K562 (cell line): Measurements from ENCODE around the gene TSTD1. TPM values are rescaled to one million over a fixed set of nuclear protein-coding genes. Genes with fewer than 3 reads are reported as not detected.
A peak's percentile ranks its signal among the peaks of the same experiment; 100 is the strongest.

Source experiments
- ATAC-seq: fragments of 200-7000 bp; cut with Tn5 transposase; 3 replicates; pipeline ENCODE4 v1.9.1; 2020; ENCODE audit warnings: moderate library complexity
- BruUV-seq: library from RNA; stranded (reverse); fragments of 400-500 nt; replicated peaks from 2 replicates; lab custom pipeline; 2021; lab: Mats Ljungman, UMichigan
- CTCF ChIA-PET: fragments of 300-600 bp; formaldehyde crosslinking; extraction: SDS; loops from one replicate; lab custom pipeline; 2021; ENCODE audit warnings: low intra/inter-chr PET ratio; lab: Yijun Ruan, JAX
- POLR2A ChIA-PET: fragments of 300-600, 350-650 bp; sonication (Branson Sonifier 250); formaldehyde crosslinking; extraction: SDS; loops from one replicate; lab custom pipeline; 2021; ENCODE audit warnings: antibody characterized with exemption, inconsistent platforms; lab: Yijun Ruan, JAX
- DNase-seq, 4 experiments: peaks; one replicate each; pipeline versions ENCODE4 v3.0.0 to v3.0.0-alpha.2; 2011 to 2018; ENCODE audit warnings: low spot score in 3 of 4, mixed read lengths in 3 of 4; ENCODE audit errors: extremely low read depth in 1 of 4
- FAIRE-seq: peaks from 2 replicates; lab custom pipeline; 2011; peaks lifted over from hg19 to GRCh38; lab: Jason Lieb, UNC
- H2AFZ ChIP-seq: 2 replicates; pipeline ENCODE4 v1.6.0; 2011; ENCODE audit warnings: low read depth, low read length, control low read depth, inconsistent platforms
- H3K27ac ChIP-seq: fragments of 200-600 bp; 3 replicates; pipeline ENCODE4 v1.8.0; 2011; ENCODE audit warnings: low read depth, mild to moderate bottlenecking, control low read depth, inconsistent platforms, low read length, moderate library complexity, mixed read lengths; ENCODE audit errors: extremely low read depth
- H3K27me3 ChIP-seq, 2 experiments: fragments of 300-600 bp in 1 of 2; 2 replicates in 1 of 2; 3 replicates in 1 of 2; pipeline versions ENCODE4 v1.6.0 to v1.8.0; 2011; ENCODE audit warnings: inconsistent platforms in 2 of 2, low read length in 2 of 2, mild to moderate bottlenecking in 1 of 2, mixed read lengths in 1 of 2, moderate library complexity in 1 of 2; ENCODE audit not compliant: control insufficient read depth in 2 of 2, insufficient read depth in 2 of 2
- H3K36me3 ChIP-seq: fragments of 300-600 bp; 3 replicates; pipeline ENCODE4 v1.8.0; 2011; ENCODE audit warnings: mild to moderate bottlenecking, low read length, inconsistent platforms; ENCODE audit not compliant: control insufficient read depth, insufficient read depth
- H3K4me1 ChIP-seq, 2 experiments: fragments of 200-600 bp in 1 of 2; replicated peaks in 1 of 2; 2 replicates in 1 of 2; 3 replicates in 1 of 2; pipeline versions ENCODE4 v1.5.1 to v1.8.0; 2011; ENCODE audit warnings: inconsistent platforms in 2 of 2, low read length in 2 of 2, mild to moderate bottlenecking in 1 of 2, mixed read lengths in 1 of 2, moderate library complexity in 1 of 2; ENCODE audit not compliant: control insufficient read depth in 2 of 2, insufficient read depth in 2 of 2
- H3K4me2 ChIP-seq: 2 replicates; pipeline ENCODE4 v1.6.1; 2011; ENCODE audit warnings: low read length, control low read depth, inconsistent platforms, mixed read lengths; ENCODE audit not compliant: insufficient read depth
- H3K4me3 ChIP-seq: fragments of 200-600 bp; sonication (generic), shearing (Covaris generic); 2 replicates; pipeline ENCODE4 v1.5.1; 2016; ENCODE audit warnings: control low read depth, inconsistent platforms
- H3K79me2 ChIP-seq: fragments of 200-600 bp; 3 replicates; pipeline ENCODE4 v1.8.0; 2011; ENCODE audit warnings: low read length, inconsistent platforms; ENCODE audit not compliant: control insufficient read depth, insufficient read depth
- H3K9ac ChIP-seq, 2 experiments: 2 replicates each; pipeline versions ENCODE4 v1.6.0 to v1.6.1; 2011; ENCODE audit warnings: low read depth in 2 of 2, low read length in 2 of 2, control low read depth in 1 of 2, inconsistent platforms in 1 of 2, mild to moderate bottlenecking in 1 of 2, mixed read lengths in 1 of 2; ENCODE audit not compliant: insufficient read depth in 1 of 2
- H3K9me1 ChIP-seq: one replicate; pipeline ENCODE4 v1.6.0; 2011; ENCODE audit warnings: inconsistent platforms, mild to moderate bottlenecking, low read length, moderate library complexity; ENCODE audit not compliant: control insufficient read depth, insufficient read depth
- H3K9me3 ChIP-seq: replicated peaks from 2 replicates; pipeline ENCODE4 v1.5.1; 2011; ENCODE audit warnings: low read depth, low read length, inconsistent platforms; ENCODE audit not compliant: control insufficient read depth, insufficient read depth
- H4K20me1 ChIP-seq: replicated peaks from 2 replicates; pipeline ENCODE4 v1.6.1; 2011; ENCODE audit warnings: low read length, inconsistent platforms, mixed read lengths; ENCODE audit not compliant: control insufficient read depth, insufficient read depth
- CREB1 ChIP-seq, 2 experiments: sonication (generic) in 1 of 2; formaldehyde crosslinking in 1 of 2; IDR thresholded peaks; 2 replicates each; pipeline versions ENCODE4 v1.6.1 to v1.8.0; 2012 to 2022; ENCODE audit warnings: inconsistent platforms in 1 of 2, mild to moderate bottlenecking in 1 of 2, missing genetic modification reagents in 1 of 2, moderate library complexity in 1 of 2
- RAD21 ChIP-seq, 2 experiments: fragments of 250-450 bp in 1 of 2; fragments of 450-650 bp in 1 of 2; sonication (Bioruptor Pico) in 1 of 2; formaldehyde crosslinking in 1 of 2; IDR thresholded peaks in 1 of 2; conservative IDR thresholded peaks in 1 of 2; 2 replicates each; pipeline versions ENCODE4 v1.4.0 to v1.8.0; 2020 to 2022; ENCODE audit warnings: mild to moderate bottlenecking in 2 of 2, moderate library complexity in 1 of 2
- WGBS: fragments of 100-300 bp; shearing (Covaris generic); methylation state at CpG from one replicate; pipeline ENCODE4 v1.1.6; 2016; ENCODE audit warnings: low coverage, mixed read lengths; ENCODE audit not compliant: insufficient coverage; ENCODE audit errors: missing lambda C conversion rate; 5-methylcytosine and 5-hydroxymethylcytosine counted together
- in situ Hi-C: fragments of 300-500 bp; cut with MboI; formaldehyde crosslinking; loops from 4 replicates; pipeline ENCODE4 v1.15.0; 2018; ENCODE audit warnings: inconsistent platforms, mixed read lengths
- intact Hi-C: fragments of 100-400 bp; cut with micrococcal nuclease; formaldehyde crosslinking; loops from 2 replicates; pipeline ENCODE4 v1.14.2; 2022
- polyA plus RNA-seq, 8 experiments: library from polyadenylated mRNA; depleted of rRNA in 4 of 8; stranded (reverse) in 5 of 8; unstranded in 3 of 8; fragments of >200 nt; fragmentation: Nextera tagmentation in 2 of 8; fragmentation: Illumina TruSeq in 1 of 8; extraction: Ambion mirVana in 2 of 8; extraction: Trizol in 1 of 8; gene quantifications; 2 replicates each; pipeline versions ENCODE4 v1.2.1 to v1.2.3, GENCODE V29; 2011 to 2014; ENCODE audit warnings: inconsistent platforms in 1 of 8, missing spikeins in 1 of 8
- total RNA-seq, 7 experiments: library from RNA; depleted of rRNA in 6 of 7; stranded (reverse); fragments of >200 nt in 6 of 7; fragmentation: Illumina TruSeq in 2 of 7; extraction: Trizol in 2 of 7; gene quantifications; 2 replicates each; pipeline versions ENCODE4 v1.2.1 to v1.2.3, GENCODE V29; 2011 to 2021; ENCODE audit warnings: low replicate concordance in 1 of 7
- TF ChIP-seq, protein P1 (sequence below), 2 experiments: fragments of 450-650 bp; IDR thresholded peaks; 2 replicates each; pipeline ENCODE4 v1.6.1; 2018; ENCODE audit warnings: mild to moderate bottlenecking in 2 of 2, low read depth in 1 of 2; ENCODE audit not compliant: partially characterized antibody in 2 of 2
- TF ChIP-seq, protein P2 (sequence below), 3 experiments: IDR thresholded peaks in 2 of 3; conservative IDR thresholded peaks in 1 of 3; 2 replicates each; pipeline ENCODE4 v1.5.1; 2011 to 2012; ENCODE audit warnings: low read length in 3 of 3, mild to moderate bottlenecking in 3 of 3, control low read depth in 2 of 3, improper control_type of control experiment in 1 of 3, inconsistent platforms in 1 of 3, low read depth in 1 of 3, mixed read lengths in 1 of 3, moderate library complexity in 1 of 3; ENCODE audit not compliant: insufficient read depth in 2 of 3

Gene TSTD1
- total and polyA plus RNA-seq, 9 of the 15 experiments (the other 6 are each of a cell fraction or from before 2014, with no cell fraction given) = 0.23 to 0.53 TPM; not detected in 7

- BruUV-seq = no TSS peak
- Histone ChIP-seq H3K4me1 (peaks cover 3 to 5% of the 10 kb centered on the region in 2 experiments; a peak in 4 of 5 replicates), H3K4me3 (no peak overlapping the region), H3K79me2 (no peaks in the 10 kb centered on the region), H3K9me3 (no peaks in the 10 kb centered on the region), H3K36me3 (no peaks in the 10 kb centered on the region), H3K27me3 (no peaks in the 10 kb centered on the region), H3K9me1 (no peaks in the 10 kb centered on the region), H4K20me1 (no peaks in the 10 kb centered on the region)
- in situ Hi-C loops (no loop called here), intact Hi-C loops (no loop called here)
- FAIRE-seq = no peak
- POLR2A ChIA-PET = interaction anchor here (0.6 to 2.6 kb wide), 3 partner anchors 9 to 756 kb away, joined by 3 to 13 read pairs (median 3); partner anchors contain the start of gene USF1
- DNase-seq = peak in 1 of 4 experiments; percentile 16
- TF ChIP-seq RAD21 (CRISPR knock-in tag; conservative IDR thresholded peaks at IDR 0.05 in 1 of 2, IDR thresholded peaks at IDR 0.05 in 1 of 2) (peak in 1 of 2 experiments; percentile 21; a peak in 1 of 4 replicates), CREB1 (IDR thresholded peaks at IDR 0.05) (no peak), CREB1 (CRISPR knock-in tag; IDR thresholded peaks at IDR 0.05) (no peak)
- TF ChIP-seq, protein P1, sequence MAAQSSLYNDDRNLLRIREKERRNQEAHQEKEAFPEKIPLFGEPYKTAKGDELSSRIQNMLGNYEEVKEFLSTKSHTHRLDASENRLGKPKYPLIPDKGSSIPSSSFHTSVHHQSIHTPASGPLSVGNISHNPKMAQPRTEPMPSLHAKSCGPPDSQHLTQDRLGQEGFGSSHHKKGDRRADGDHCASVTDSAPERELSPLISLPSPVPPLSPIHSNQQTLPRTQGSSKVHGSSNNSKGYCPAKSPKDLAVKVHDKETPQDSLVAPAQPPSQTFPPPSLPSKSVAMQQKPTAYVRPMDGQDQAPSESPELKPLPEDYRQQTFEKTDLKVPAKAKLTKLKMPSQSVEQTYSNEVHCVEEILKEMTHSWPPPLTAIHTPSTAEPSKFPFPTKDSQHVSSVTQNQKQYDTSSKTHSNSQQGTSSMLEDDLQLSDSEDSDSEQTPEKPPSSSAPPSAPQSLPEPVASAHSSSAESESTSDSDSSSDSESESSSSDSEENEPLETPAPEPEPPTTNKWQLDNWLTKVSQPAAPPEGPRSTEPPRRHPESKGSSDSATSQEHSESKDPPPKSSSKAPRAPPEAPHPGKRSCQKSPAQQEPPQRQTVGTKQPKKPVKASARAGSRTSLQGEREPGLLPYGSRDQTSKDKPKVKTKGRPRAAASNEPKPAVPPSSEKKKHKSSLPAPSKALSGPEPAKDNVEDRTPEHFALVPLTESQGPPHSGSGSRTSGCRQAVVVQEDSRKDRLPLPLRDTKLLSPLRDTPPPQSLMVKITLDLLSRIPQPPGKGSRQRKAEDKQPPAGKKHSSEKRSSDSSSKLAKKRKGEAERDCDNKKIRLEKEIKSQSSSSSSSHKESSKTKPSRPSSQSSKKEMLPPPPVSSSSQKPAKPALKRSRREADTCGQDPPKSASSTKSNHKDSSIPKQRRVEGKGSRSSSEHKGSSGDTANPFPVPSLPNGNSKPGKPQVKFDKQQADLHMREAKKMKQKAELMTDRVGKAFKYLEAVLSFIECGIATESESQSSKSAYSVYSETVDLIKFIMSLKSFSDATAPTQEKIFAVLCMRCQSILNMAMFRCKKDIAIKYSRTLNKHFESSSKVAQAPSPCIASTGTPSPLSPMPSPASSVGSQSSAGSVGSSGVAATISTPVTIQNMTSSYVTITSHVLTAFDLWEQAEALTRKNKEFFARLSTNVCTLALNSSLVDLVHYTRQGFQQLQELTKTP (IDR thresholded peaks at IDR 0.05; ENCODE audit: low read depth in 1 of 2, partially characterized antibody in 2 of 2) = no peak
- TF ChIP-seq, protein P2, sequence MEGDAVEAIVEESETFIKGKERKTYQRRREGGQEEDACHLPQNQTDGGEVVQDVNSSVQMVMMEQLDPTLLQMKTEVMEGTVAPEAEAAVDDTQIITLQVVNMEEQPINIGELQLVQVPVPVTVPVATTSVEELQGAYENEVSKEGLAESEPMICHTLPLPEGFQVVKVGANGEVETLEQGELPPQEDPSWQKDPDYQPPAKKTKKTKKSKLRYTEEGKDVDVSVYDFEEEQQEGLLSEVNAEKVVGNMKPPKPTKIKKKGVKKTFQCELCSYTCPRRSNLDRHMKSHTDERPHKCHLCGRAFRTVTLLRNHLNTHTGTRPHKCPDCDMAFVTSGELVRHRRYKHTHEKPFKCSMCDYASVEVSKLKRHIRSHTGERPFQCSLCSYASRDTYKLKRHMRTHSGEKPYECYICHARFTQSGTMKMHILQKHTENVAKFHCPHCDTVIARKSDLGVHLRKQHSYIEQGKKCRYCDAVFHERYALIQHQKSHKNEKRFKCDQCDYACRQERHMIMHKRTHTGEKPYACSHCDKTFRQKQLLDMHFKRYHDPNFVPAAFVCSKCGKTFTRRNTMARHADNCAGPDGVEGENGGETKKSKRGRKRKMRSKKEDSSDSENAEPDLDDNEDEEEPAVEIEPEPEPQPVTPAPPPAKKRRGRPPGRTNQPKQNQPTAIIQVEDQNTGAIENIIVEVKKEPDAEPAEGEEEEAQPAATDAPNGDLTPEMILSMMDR (IDR thresholded peaks at IDR 0.05 in 2 of 3, conservative IDR thresholded peaks at IDR 0.05 in 1 of 3; ENCODE audit: insufficient read depth in 2 of 3, low read depth in 1 of 3, low read length in 3 of 3) = peak in 2 of 3 experiments; percentile 6 to 25; a peak in 1 of 6 replicates
- TF ChIP-seq, all 486 proteins: peak for 2
- H2AFZ ChIP-seq = no peak overlapping the region
- CTCF ChIA-PET = no interaction called here
- H3K9ac ChIP-seq = peak overlapping the region in 1 of 2 experiments; percentile 17; a peak in 1 of 4 replicates
- peak; percentile 36; the same call in 2 of the 3 replicates for ATAC-seq
- no peak overlapping the region for H3K27ac ChIP-seq
- H3K4me2 ChIP-seq = no peak overlapping the region
- 39% methylated on average over 7 of the region's 7 CpGs for WGBS
These were observed 16.0 kb upstream of the TSTD1 start for GRCh38 chr1:161054805-161055204.
